Loucy (cell line): ENCODE data around the gene SPAG9.

Experiments
- H2AFZ ChIP-seq: fragments of 200-600 bp; sonication (generic); 2 replicates; pipeline ENCODE4 v1.6.0; 2016; ENCODE audit warnings: antibody characterized with exemption, mild to moderate bottlenecking, low read length, moderate library complexity
- H3F3A ChIP-seq: fragments of 200-600 bp; 2 replicates; pipeline ENCODE4 v1.6.0; 2016; ENCODE audit warnings: antibody characterized with exemption, low read depth, mild to moderate bottlenecking
- H3K27me3 ChIP-seq: fragments of 200-600 bp; sonication (generic); 2 replicates; pipeline ENCODE4 v1.6.1; 2014; ENCODE audit warnings: low read length, mild to moderate bottlenecking; ENCODE audit not compliant: insufficient read depth, poor library complexity, severe bottlenecking
- H3K36me3 ChIP-seq: fragments of 200-600 bp; sonication (generic); 2 replicates; pipeline ENCODE4 v1.6.1; 2016; ENCODE audit warnings: low read length; ENCODE audit not compliant: insufficient read depth
- H3K4me1 ChIP-seq: fragments of 200-600 bp; sonication (generic); 2 replicates; pipeline ENCODE4 v1.5.1; 2014; ENCODE audit warnings: low read length, mild to moderate bottlenecking; ENCODE audit not compliant: insufficient read depth, poor library complexity, severe bottlenecking
- H3K4me2 ChIP-seq: fragments of 200-600 bp; sonication (generic); 2 replicates; pipeline ENCODE4 v1.6.0; 2014; ENCODE audit warnings: antibody characterized with exemption, low read length, low read depth, mild to moderate bottlenecking; ENCODE audit not compliant: poor library complexity, severe bottlenecking
- H3K4me3 ChIP-seq: fragments of 200-600 bp; sonication (generic); 2 replicates; pipeline ENCODE4 v1.5.1; 2014; ENCODE audit warnings: low read length, mild to moderate bottlenecking, mixed read lengths; ENCODE audit not compliant: poor library complexity, severe bottlenecking
- H3K79me2 ChIP-seq: fragments of 200-600 bp; sonication (generic); 2 replicates; pipeline ENCODE4 v1.6.1; 2014; ENCODE audit warnings: low read length; ENCODE audit not compliant: insufficient read depth
- H3K9ac ChIP-seq: fragments of 200-600 bp; sonication (generic); 2 replicates; pipeline ENCODE4 v1.6.0; 2014; ENCODE audit warnings: mild to moderate bottlenecking, low read depth, low read length, moderate library complexity; ENCODE audit not compliant: poor library complexity, severe bottlenecking
- H3K9me2 ChIP-seq: fragments of 200-600 bp; sonication (generic); replicated peaks from 2 replicates; pipeline ENCODE4 v1.6.1; 2016; ENCODE audit warnings: low read depth, low read length, mixed read lengths
- H3K9me3 ChIP-seq: fragments of 200-600 bp; sonication (generic); 2 replicates; pipeline ENCODE4 v1.6.1; 2014; ENCODE audit warnings: mild to moderate bottlenecking, antibody characterized with exemption, low read length, low read depth; ENCODE audit not compliant: insufficient read depth
- H4K20me1 ChIP-seq: fragments of 200-600 bp; sonication (generic); 2 replicates; pipeline ENCODE4 v1.6.0; 2014; ENCODE audit warnings: antibody characterized with exemption, low read length, mild to moderate bottlenecking; ENCODE audit not compliant: insufficient read depth, poor library complexity, severe bottlenecking
- EZH2phosphoT487 ChIP-seq: fragments of 200-600 bp; IDR thresholded peaks from 2 replicates; pipeline ENCODE4 v1.6.1; 2018; ENCODE audit warnings: antibody characterized with exemption, mild to moderate bottlenecking, moderate library complexity, borderline replicate concordance
- TF ChIP-seq, protein P1 (sequence below): fragments of 200-600 bp; sonication (generic); conservative IDR thresholded peaks from 2 replicates; pipeline ENCODE4 v1.5.1; 2014; ENCODE audit warnings: mild to moderate bottlenecking, antibody characterized with exemption, low read length

Gene SPAG9

DNA sequence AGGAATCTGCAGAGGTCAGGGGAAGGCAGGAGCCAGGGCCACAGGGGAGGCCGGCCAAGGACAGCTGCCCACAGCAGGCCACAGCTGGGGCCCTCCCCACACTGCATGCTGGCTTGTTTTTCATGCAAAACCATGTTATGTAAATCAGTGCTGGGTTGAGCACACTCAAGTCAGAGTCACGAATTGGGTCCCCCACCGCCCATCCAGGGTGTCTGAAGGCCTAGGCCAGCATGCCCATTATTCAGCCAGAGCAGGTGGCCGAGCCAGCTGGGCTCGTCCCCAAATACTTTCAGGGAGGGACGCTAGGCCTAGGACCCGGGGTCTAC is 203.3 kb downstream of the SPAG9 start:
- H3K36me3 ChIP-seq, result no peaks in the 10 kb centered on the region
- no peaks in the 10 kb centered on the region for H3K9me3 ChIP-seq
- H4K20me1 ChIP-seq, result no peaks in the 10 kb centered on the region
- H3K4me2 ChIP-seq, result no peak overlapping the region
- TF ChIP-seq EZH2phosphoT487, result no peak
- TF ChIP-seq, protein P1, sequence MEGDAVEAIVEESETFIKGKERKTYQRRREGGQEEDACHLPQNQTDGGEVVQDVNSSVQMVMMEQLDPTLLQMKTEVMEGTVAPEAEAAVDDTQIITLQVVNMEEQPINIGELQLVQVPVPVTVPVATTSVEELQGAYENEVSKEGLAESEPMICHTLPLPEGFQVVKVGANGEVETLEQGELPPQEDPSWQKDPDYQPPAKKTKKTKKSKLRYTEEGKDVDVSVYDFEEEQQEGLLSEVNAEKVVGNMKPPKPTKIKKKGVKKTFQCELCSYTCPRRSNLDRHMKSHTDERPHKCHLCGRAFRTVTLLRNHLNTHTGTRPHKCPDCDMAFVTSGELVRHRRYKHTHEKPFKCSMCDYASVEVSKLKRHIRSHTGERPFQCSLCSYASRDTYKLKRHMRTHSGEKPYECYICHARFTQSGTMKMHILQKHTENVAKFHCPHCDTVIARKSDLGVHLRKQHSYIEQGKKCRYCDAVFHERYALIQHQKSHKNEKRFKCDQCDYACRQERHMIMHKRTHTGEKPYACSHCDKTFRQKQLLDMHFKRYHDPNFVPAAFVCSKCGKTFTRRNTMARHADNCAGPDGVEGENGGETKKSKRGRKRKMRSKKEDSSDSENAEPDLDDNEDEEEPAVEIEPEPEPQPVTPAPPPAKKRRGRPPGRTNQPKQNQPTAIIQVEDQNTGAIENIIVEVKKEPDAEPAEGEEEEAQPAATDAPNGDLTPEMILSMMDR, result no peak
- H3F3A ChIP-seq, result no peaks in the 10 kb centered on the region
- H3K79me2 ChIP-seq, result no peaks in the 10 kb centered on the region
- no peak overlapping the region for H2AFZ ChIP-seq
- H3K9me2 ChIP-seq, result no peaks in the 10 kb centered on the region
- H3K27me3 ChIP-seq, result no peaks in the 10 kb centered on the region
- H3K4me3 ChIP-seq, result no peak overlapping the region
- no peaks in the 10 kb centered on the region for H3K4me1 ChIP-seq
- no peak overlapping the region for H3K9ac ChIP-seq

DNA sequence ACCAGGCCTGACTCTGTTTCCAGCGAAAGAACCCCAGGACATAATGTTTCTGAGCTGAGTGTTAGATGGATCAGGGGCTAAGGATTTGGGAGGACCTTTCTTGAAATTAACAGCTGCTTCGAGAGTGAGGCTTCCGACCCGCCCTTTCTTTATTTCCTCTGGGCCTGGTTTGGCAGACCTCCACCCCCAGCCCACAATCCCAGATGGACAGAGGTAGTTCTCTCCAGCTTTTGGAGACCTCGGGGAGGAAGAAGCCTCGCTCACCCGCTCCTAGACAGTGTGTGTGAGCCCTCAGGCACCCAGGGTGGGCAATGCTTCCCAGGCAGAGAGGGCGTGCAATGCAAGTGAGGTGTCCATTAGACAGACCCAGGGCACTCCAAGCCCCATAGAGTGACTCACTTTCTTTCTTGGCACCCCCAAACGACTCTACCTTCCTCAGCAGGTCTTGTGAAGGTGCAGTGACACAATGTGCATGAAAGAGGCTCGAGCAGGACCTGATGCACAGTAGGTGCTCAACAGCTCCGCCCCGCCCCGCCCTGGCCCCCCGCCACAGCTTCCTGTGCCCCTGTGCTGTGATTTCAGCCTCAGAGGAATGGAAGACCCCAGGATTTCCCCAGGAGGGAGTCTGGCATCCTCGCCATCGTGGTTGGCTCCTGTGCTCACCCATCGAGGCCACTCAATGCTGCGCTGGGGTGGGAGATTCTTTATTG is 203.8 kb downstream of the SPAG9 start:
- H3K9me3 ChIP-seq, result no peaks in the 10 kb centered on the region
- H3K27me3 ChIP-seq, result no peaks in the 10 kb centered on the region
- no peaks in the 10 kb centered on the region for H3K4me1 ChIP-seq
- H3K79me2 ChIP-seq, result no peaks in the 10 kb centered on the region
- H4K20me1 ChIP-seq, result no peaks in the 10 kb centered on the region
- no peaks in the 10 kb centered on the region for H3F3A ChIP-seq
- no peak overlapping the region for H3K4me3 ChIP-seq
- H3K4me2 ChIP-seq, result no peak overlapping the region
- H2AFZ ChIP-seq, result no peak overlapping the region
- TF ChIP-seq EZH2phosphoT487, result no peak
- TF ChIP-seq, protein P1, result no peak
- H3K9me2 ChIP-seq, result no peaks in the 10 kb centered on the region
- no peak overlapping the region for H3K9ac ChIP-seq
- H3K36me3 ChIP-seq, result no peaks in the 10 kb centered on the region

DNA sequence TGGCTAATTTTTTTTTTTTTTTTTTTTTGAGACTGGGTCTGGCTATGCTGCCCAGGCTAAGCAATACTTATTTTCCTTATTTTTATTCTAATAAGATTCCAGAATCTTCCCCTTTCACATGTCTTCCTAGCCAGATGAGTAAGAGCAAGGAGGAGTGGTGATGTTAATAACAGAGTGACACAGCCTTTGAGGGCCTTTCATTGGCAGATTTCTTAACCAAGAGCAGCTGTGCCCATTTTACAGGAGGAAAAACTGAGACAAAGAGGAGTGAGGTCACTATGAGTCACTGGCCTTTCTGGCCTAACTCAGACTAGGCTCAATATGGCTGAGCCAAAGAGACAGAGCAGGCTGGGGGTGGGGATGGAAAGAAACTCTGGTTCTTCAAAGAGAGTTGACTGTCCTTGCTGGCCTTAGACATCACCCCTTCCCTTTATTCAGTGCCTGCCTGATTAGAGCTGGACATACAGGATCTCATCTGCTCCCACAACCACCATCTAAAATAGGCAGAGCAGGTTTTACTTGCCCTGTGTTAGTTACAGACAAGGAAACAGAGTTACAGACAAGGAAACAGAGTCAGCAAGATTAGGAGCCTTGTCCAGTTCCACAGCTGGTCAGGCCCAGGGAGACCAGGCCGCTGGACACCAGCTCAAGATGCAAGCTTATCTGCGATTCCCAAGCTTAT is 204.5 kb downstream of the SPAG9 start:
- H3K9me2 ChIP-seq, result no peaks in the 10 kb centered on the region
- no peaks in the 10 kb centered on the region for H3K4me1 ChIP-seq
- no peak overlapping the region for H3K4me3 ChIP-seq
- H3K9ac ChIP-seq, result no peak overlapping the region
- H3K27me3 ChIP-seq, result no peaks in the 10 kb centered on the region
- H3K36me3 ChIP-seq, result no peaks in the 10 kb centered on the region
- no peaks in the 10 kb centered on the region for H3K79me2 ChIP-seq
- no peak overlapping the region for H2AFZ ChIP-seq
- no peaks in the 10 kb centered on the region for H3K9me3 ChIP-seq
- TF ChIP-seq, protein P1, result no peak
- no peak for TF ChIP-seq EZH2phosphoT487
- no peaks in the 10 kb centered on the region for H3F3A ChIP-seq
- no peak overlapping the region for H3K4me2 ChIP-seq
- no peaks in the 10 kb centered on the region for H4K20me1 ChIP-seq
